ENCODE data around the gene FN1.

Gene FN1

GRCh38 chr2:215442401-215442787 lies 6.5 kb upstream of the FN1 start:
- H3K9me3 ChIP-seq (ENCODE audit: control insufficient read depth, low read length), result no peaks in the 10 kb centered on the region
- H3K36me3 ChIP-seq (ENCODE audit: control insufficient read depth, insufficient read depth, low read length), result no peaks in the 10 kb centered on the region
- no peak overlapping the region for H3K4me3 ChIP-seq (ENCODE audit: insufficient read depth, low read depth, low read length, poor library complexity, severe bottlenecking)
- no peaks in the 10 kb centered on the region for H3K4me1 ChIP-seq (ENCODE audit: control insufficient read depth, insufficient read depth, low read length, poor library complexity, severe bottlenecking)
- DNase-seq, result no peak
- no peak overlapping the region for H3K27ac ChIP-seq (ENCODE audit: insufficient read depth, low read length, poor library complexity, severe bottlenecking)
- H3K27me3 ChIP-seq (replicated peaks; ENCODE audit: control insufficient read depth, insufficient read depth, low read length, poor library complexity, severe bottlenecking), result peaks cover 2% of the 10 kb centered on the region

GRCh38 chr2:215441560-215442400 lies 5.9 kb upstream of the FN1 start:
- H3K27ac ChIP-seq (ENCODE audit: insufficient read depth, low read length, poor library complexity, severe bottlenecking), result no peak overlapping the region
- peaks cover 7% of the 10 kb centered on the region for H3K27me3 ChIP-seq (replicated peaks; ENCODE audit: control insufficient read depth, insufficient read depth, low read length, poor library complexity, severe bottlenecking)

GRCh38 chr2:215439980-215440512 lies 4.2 kb upstream of the FN1 start:
- DNase-seq, result no peak
- H3K36me3 ChIP-seq (ENCODE audit: control insufficient read depth, insufficient read depth, low read length), result no peaks in the 10 kb centered on the region
- H3K4me3 ChIP-seq (ENCODE audit: insufficient read depth, low read depth, low read length, poor library complexity, severe bottlenecking), result no peak overlapping the region
- H3K27me3 ChIP-seq (replicated peaks; ENCODE audit: control insufficient read depth, insufficient read depth, low read length, poor library complexity, severe bottlenecking), result peaks cover 11% of the 10 kb centered on the region
- peaks cover 12% of the 10 kb centered on the region for H3K4me1 ChIP-seq (ENCODE audit: control insufficient read depth, insufficient read depth, low read length, poor library complexity, severe bottlenecking)
- no peaks in the 10 kb centered on the region for H3K9me3 ChIP-seq (ENCODE audit: control insufficient read depth, low read length)
- H3K27ac ChIP-seq (ENCODE audit: insufficient read depth, low read length, poor library complexity, severe bottlenecking), result no peak overlapping the region

More at GRCh38 chr2:215441560-215442400, 5.9 kb upstream of the FN1 start:
- no peaks in the 10 kb centered on the region for H3K36me3 ChIP-seq (ENCODE audit: control insufficient read depth, insufficient read depth, low read length)
- H3K4me3 ChIP-seq (ENCODE audit: insufficient read depth, low read depth, low read length, poor library complexity, severe bottlenecking), result no peak overlapping the region
- DNase-seq, result no peak
- no peaks in the 10 kb centered on the region for H3K9me3 ChIP-seq (ENCODE audit: control insufficient read depth, low read length)
- H3K4me1 ChIP-seq (ENCODE audit: control insufficient read depth, insufficient read depth, low read length, poor library complexity, severe bottlenecking), result no peaks in the 10 kb centered on the region

- Histone ChIP-seq H3K27me3 (replicated peaks; ENCODE audit: control insufficient read depth, insufficient read depth, low read length, poor library complexity, severe bottlenecking) (peaks cover 13% of the 10 kb centered on the region), H3K9me3 (ENCODE audit: control insufficient read depth, low read length) (no peaks in the 10 kb centered on the region), H3K4me3 (ENCODE audit: insufficient read depth, low read depth, low read length, poor library complexity, severe bottlenecking) (no peak overlapping the region), H3K27ac (ENCODE audit: insufficient read depth, low read length, poor library complexity, severe bottlenecking) (no peak overlapping the region), H3K4me1 (ENCODE audit: control insufficient read depth, insufficient read depth, low read length, poor library complexity, severe bottlenecking) (peaks cover 12% of the 10 kb centered on the region), H3K36me3 (ENCODE audit: control insufficient read depth, insufficient read depth, low read length) (no peaks in the 10 kb centered on the region)
- DNase-seq, result no peak
These were observed 3.5 kb upstream of the FN1 start for GRCh38 chr2:215439404-215439803.

GRCh38 chr2:215437614-215438013 lies 1.7 kb upstream of the FN1 start:
- H3K4me3 ChIP-seq (ENCODE audit: insufficient read depth, low read depth, low read length, poor library complexity, severe bottlenecking), result no peak overlapping the region
- no peak overlapping the region for H3K27ac ChIP-seq (ENCODE audit: insufficient read depth, low read length, poor library complexity, severe bottlenecking)
- H3K9me3 ChIP-seq (ENCODE audit: control insufficient read depth, low read length), result no peaks in the 10 kb centered on the region
- peaks cover 12% of the 10 kb centered on the region for H3K4me1 ChIP-seq (ENCODE audit: control insufficient read depth, insufficient read depth, low read length, poor library complexity, severe bottlenecking)
- H3K36me3 ChIP-seq (ENCODE audit: control insufficient read depth, insufficient read depth, low read length), result no peaks in the 10 kb centered on the region
- peaks cover 13% of the 10 kb centered on the region for H3K27me3 ChIP-seq (replicated peaks; ENCODE audit: control insufficient read depth, insufficient read depth, low read length, poor library complexity, severe bottlenecking)
- no peak for DNase-seq

- Histone ChIP-seq H3K9me3 (ENCODE audit: control insufficient read depth, low read length) (no peaks in the 10 kb centered on the region), H3K27me3 (replicated peaks; ENCODE audit: control insufficient read depth, insufficient read depth, low read length, poor library complexity, severe bottlenecking) (peaks cover 13% of the 10 kb centered on the region), H3K4me1 (ENCODE audit: control insufficient read depth, insufficient read depth, low read length, poor library complexity, severe bottlenecking) (peaks cover 12% of the 10 kb centered on the region), H3K27ac (ENCODE audit: insufficient read depth, low read length, poor library complexity, severe bottlenecking) (no peak overlapping the region), H3K4me3 (ENCODE audit: insufficient read depth, low read depth, low read length, poor library complexity, severe bottlenecking) (peak overlapping the region; percentile 29), H3K36me3 (ENCODE audit: control insufficient read depth, insufficient read depth, low read length) (no peaks in the 10 kb centered on the region)
- no peak for DNase-seq
These were observed 1.1 kb upstream of the FN1 start for GRCh38 chr2:215436705-215437565.

- Histone ChIP-seq H3K36me3 (ENCODE audit: control insufficient read depth, insufficient read depth, low read length) (no peaks in the 10 kb centered on the region), H3K27ac (ENCODE audit: insufficient read depth, low read length, poor library complexity, severe bottlenecking) (no peak overlapping the region), H3K9me3 (ENCODE audit: control insufficient read depth, low read length) (no peaks in the 10 kb centered on the region), H3K4me3 (ENCODE audit: insufficient read depth, low read depth, low read length, poor library complexity, severe bottlenecking) (peak overlapping the region; percentile 44), H3K4me1 (ENCODE audit: control insufficient read depth, insufficient read depth, low read length, poor library complexity, severe bottlenecking) (peaks cover 12% of the 10 kb centered on the region), H3K27me3 (replicated peaks; ENCODE audit: control insufficient read depth, insufficient read depth, low read length, poor library complexity, severe bottlenecking) (peaks cover 13% of the 10 kb centered on the region)
- DNase-seq, result no peak
These were observed 493 bp downstream of the FN1 start for GRCh38 chr2:215435280-215435869.

- no peak for DNase-seq
- Histone ChIP-seq H3K36me3 (ENCODE audit: control insufficient read depth, insufficient read depth, low read length) (no peaks in the 10 kb centered on the region), H3K4me3 (ENCODE audit: insufficient read depth, low read depth, low read length, poor library complexity, severe bottlenecking) (no peak overlapping the region), H3K4me1 (ENCODE audit: control insufficient read depth, insufficient read depth, low read length, poor library complexity, severe bottlenecking) (peaks cover 12% of the 10 kb centered on the region), H3K27ac (ENCODE audit: insufficient read depth, low read length, poor library complexity, severe bottlenecking) (no peak overlapping the region), H3K27me3 (replicated peaks; ENCODE audit: control insufficient read depth, insufficient read depth, low read length, poor library complexity, severe bottlenecking) (peaks cover 13% of the 10 kb centered on the region), H3K9me3 (ENCODE audit: control insufficient read depth, low read length) (no peaks in the 10 kb centered on the region)
These were observed 1.2 kb downstream of the FN1 start for GRCh38 chr2:215434447-215435279.
